K562 (cell line): ENCODE results near the gene SLC34A1. TPM values are rescaled to one million over a fixed set of nuclear protein-coding genes. Genes with fewer than 3 reads are reported as not detected.

ENCODE experiments used
- ATAC-seq: fragments of 200-7000 bp; cut with Tn5 transposase; 3 replicates; pipeline ENCODE4 v1.9.1; 2020; ENCODE audit warnings: moderate library complexity
- BruUV-seq: library from RNA; stranded (reverse); fragments of 400-500 nt; replicated peaks from 2 replicates; lab custom pipeline; 2021; lab: Mats Ljungman, UMichigan
- CTCF ChIA-PET: fragments of 300-600 bp; formaldehyde crosslinking; extraction: SDS; loops from one replicate; lab custom pipeline; 2021; ENCODE audit warnings: low intra/inter-chr PET ratio; lab: Yijun Ruan, JAX
- POLR2A ChIA-PET: fragments of 300-600, 350-650 bp; sonication (Branson Sonifier 250); formaldehyde crosslinking; extraction: SDS; loops from one replicate; lab custom pipeline; 2021; ENCODE audit warnings: antibody characterized with exemption, inconsistent platforms; lab: Yijun Ruan, JAX
- DNase-seq, 4 experiments: peaks; one replicate each; pipeline versions ENCODE4 v3.0.0 to v3.0.0-alpha.2; 2011 to 2018; ENCODE audit warnings: low spot score in 3 of 4, mixed read lengths in 3 of 4; ENCODE audit errors: extremely low read depth in 1 of 4
- FAIRE-seq: peaks from 2 replicates; lab custom pipeline; 2011; peaks lifted over from hg19 to GRCh38; lab: Jason Lieb, UNC
- H2AFZ ChIP-seq: 2 replicates; pipeline ENCODE4 v1.6.0; 2011; ENCODE audit warnings: low read depth, low read length, control low read depth, inconsistent platforms
- H3K27ac ChIP-seq: fragments of 200-600 bp; 3 replicates; pipeline ENCODE4 v1.8.0; 2011; ENCODE audit warnings: low read depth, mild to moderate bottlenecking, control low read depth, inconsistent platforms, low read length, moderate library complexity, mixed read lengths; ENCODE audit errors: extremely low read depth
- H3K27me3 ChIP-seq, 2 experiments: fragments of 300-600 bp in 1 of 2; 2 replicates in 1 of 2; 3 replicates in 1 of 2; pipeline versions ENCODE4 v1.6.0 to v1.8.0; 2011; ENCODE audit warnings: inconsistent platforms in 2 of 2, low read length in 2 of 2, mild to moderate bottlenecking in 1 of 2, mixed read lengths in 1 of 2, moderate library complexity in 1 of 2; ENCODE audit not compliant: control insufficient read depth in 2 of 2, insufficient read depth in 2 of 2
- H3K36me3 ChIP-seq: fragments of 300-600 bp; 3 replicates; pipeline ENCODE4 v1.8.0; 2011; ENCODE audit warnings: mild to moderate bottlenecking, low read length, inconsistent platforms; ENCODE audit not compliant: control insufficient read depth, insufficient read depth
- H3K4me1 ChIP-seq, 2 experiments: fragments of 200-600 bp in 1 of 2; replicated peaks in 1 of 2; 2 replicates in 1 of 2; 3 replicates in 1 of 2; pipeline versions ENCODE4 v1.5.1 to v1.8.0; 2011; ENCODE audit warnings: inconsistent platforms in 2 of 2, low read length in 2 of 2, mild to moderate bottlenecking in 1 of 2, mixed read lengths in 1 of 2, moderate library complexity in 1 of 2; ENCODE audit not compliant: control insufficient read depth in 2 of 2, insufficient read depth in 2 of 2
- H3K4me2 ChIP-seq: 2 replicates; pipeline ENCODE4 v1.6.1; 2011; ENCODE audit warnings: low read length, control low read depth, inconsistent platforms, mixed read lengths; ENCODE audit not compliant: insufficient read depth
- H3K4me3 ChIP-seq: fragments of 200-600 bp; sonication (generic), shearing (Covaris generic); 2 replicates; pipeline ENCODE4 v1.5.1; 2016; ENCODE audit warnings: control low read depth, inconsistent platforms
- H3K79me2 ChIP-seq: fragments of 200-600 bp; 3 replicates; pipeline ENCODE4 v1.8.0; 2011; ENCODE audit warnings: low read length, inconsistent platforms; ENCODE audit not compliant: control insufficient read depth, insufficient read depth
- H3K9ac ChIP-seq, 2 experiments: 2 replicates each; pipeline versions ENCODE4 v1.6.0 to v1.6.1; 2011; ENCODE audit warnings: low read depth in 2 of 2, low read length in 2 of 2, control low read depth in 1 of 2, inconsistent platforms in 1 of 2, mild to moderate bottlenecking in 1 of 2, mixed read lengths in 1 of 2; ENCODE audit not compliant: insufficient read depth in 1 of 2
- H3K9me1 ChIP-seq: one replicate; pipeline ENCODE4 v1.6.0; 2011; ENCODE audit warnings: inconsistent platforms, mild to moderate bottlenecking, low read length, moderate library complexity; ENCODE audit not compliant: control insufficient read depth, insufficient read depth
- H3K9me3 ChIP-seq: replicated peaks from 2 replicates; pipeline ENCODE4 v1.5.1; 2011; ENCODE audit warnings: low read depth, low read length, inconsistent platforms; ENCODE audit not compliant: control insufficient read depth, insufficient read depth
- H4K20me1 ChIP-seq: replicated peaks from 2 replicates; pipeline ENCODE4 v1.6.1; 2011; ENCODE audit warnings: low read length, inconsistent platforms, mixed read lengths; ENCODE audit not compliant: control insufficient read depth, insufficient read depth
- BRD9 ChIP-seq: fragments of 450-650 bp; IDR thresholded peaks from 2 replicates; pipeline ENCODE4 v1.6.1; 2018; ENCODE audit warnings: low read depth; ENCODE audit not compliant: partially characterized antibody
- DEAF1 ChIP-seq: fragments of 450-650 bp; formaldehyde crosslinking; IDR thresholded peaks from 2 replicates; pipeline ENCODE4 v1.4.0; 2020; ENCODE audit warnings: mild to moderate bottlenecking, moderate library complexity
- IFI16 ChIP-seq: fragments of 250-450 bp; sonication (Bioruptor Pico); IDR thresholded peaks from 2 replicates; pipeline ENCODE4 v2.1.2; 2022; ENCODE audit warnings: mild to moderate bottlenecking, inconsistent platforms
- POLR2H ChIP-seq: IDR thresholded peaks from 2 replicates; pipeline ENCODE4 v1.6.1; 2016; ENCODE audit warnings: missing genetic modification characterization, low read depth, mild to moderate bottlenecking, control low read depth, missing compliant biosample characterization, moderate library complexity
- RFX1 ChIP-seq: fragments of 450-650 bp; IDR thresholded peaks from 2 replicates; pipeline ENCODE4 v1.6.1; 2016; ENCODE audit warnings: mild to moderate bottlenecking, moderate library complexity
- SP2 ChIP-seq: IDR thresholded peaks from 2 replicates; pipeline ENCODE4 v1.6.1; 2011; ENCODE audit warnings: mild to moderate bottlenecking, low read depth, low read length, moderate library complexity; ENCODE audit not compliant: poor library complexity, severe bottlenecking; ENCODE audit errors: extremely low read depth
- TAF1 ChIP-seq: IDR thresholded peaks from 2 replicates; pipeline ENCODE4 v1.6.1; 2011; ENCODE audit warnings: mild to moderate bottlenecking, low read length, moderate library complexity; ENCODE audit not compliant: insufficient read depth, control insufficient read depth, severe bottlenecking; ENCODE audit errors: extremely low read depth
- TRIM24 ChIP-seq, 2 experiments: fragments of 450-650 bp; IDR thresholded peaks; 2 replicates each; pipeline ENCODE4 v1.6.1; 2016
- ZBTB33 ChIP-seq: sonication (generic); formaldehyde crosslinking; IDR thresholded peaks from 2 replicates; pipeline ENCODE4 v1.8.1; 2023; ENCODE audit warnings: mild to moderate bottlenecking, missing genetic modification reagents
- ZNF197 ChIP-seq: fragments of 200-800 bp; sonication (Bioruptor generic); IDR thresholded peaks from 2 replicates; pipeline ENCODE4 v1.6.1; 2016; ENCODE audit warnings: low read depth, missing genetic modification characterization, missing compliant biosample characterization
- ZNF449 ChIP-seq: fragments of 250-450 bp; sonication (Bioruptor Pico); IDR thresholded peaks from 2 replicates; pipeline ENCODE4 v1.8.0; 2022; ENCODE audit warnings: moderate library complexity, mild to moderate bottlenecking, inconsistent platforms
- ZNF551 ChIP-seq: fragments of 250-450 bp; sonication (Bioruptor Pico); IDR thresholded peaks from 2 replicates; pipeline ENCODE4 v1.5.0; 2021; ENCODE audit warnings: mild to moderate bottlenecking, moderate library complexity
- WGBS: fragments of 100-300 bp; shearing (Covaris generic); methylation state at CpG from one replicate; pipeline ENCODE4 v1.1.6; 2016; ENCODE audit warnings: low coverage, mixed read lengths; ENCODE audit not compliant: insufficient coverage; ENCODE audit errors: missing lambda C conversion rate; 5-methylcytosine and 5-hydroxymethylcytosine counted together
- in situ Hi-C: fragments of 300-500 bp; cut with MboI; formaldehyde crosslinking; loops from 4 replicates; pipeline ENCODE4 v1.15.0; 2018; ENCODE audit warnings: inconsistent platforms, mixed read lengths
- intact Hi-C: fragments of 100-400 bp; cut with micrococcal nuclease; formaldehyde crosslinking; loops from 2 replicates; pipeline ENCODE4 v1.14.2; 2022
- polyA plus RNA-seq, 8 experiments: library from polyadenylated mRNA; depleted of rRNA in 4 of 8; stranded (reverse) in 5 of 8; unstranded in 3 of 8; fragments of >200 nt; fragmentation: Nextera tagmentation in 2 of 8; fragmentation: Illumina TruSeq in 1 of 8; extraction: Ambion mirVana in 2 of 8; extraction: Trizol in 1 of 8; gene quantifications; 2 replicates each; pipeline versions ENCODE4 v1.2.1 to v1.2.3, GENCODE V29; 2011 to 2014; ENCODE audit warnings: inconsistent platforms in 1 of 8, missing spikeins in 1 of 8
- total RNA-seq, 7 experiments: library from RNA; depleted of rRNA in 6 of 7; stranded (reverse); fragments of >200 nt in 6 of 7; fragmentation: Illumina TruSeq in 2 of 7; extraction: Trizol in 2 of 7; gene quantifications; 2 replicates each; pipeline versions ENCODE4 v1.2.1 to v1.2.3, GENCODE V29; 2011 to 2021; ENCODE audit warnings: low replicate concordance in 1 of 7
- TF ChIP-seq, protein P1 (sequence below): IDR thresholded peaks from 2 replicates; pipeline ENCODE4 v1.6.1; 2012; ENCODE audit warnings: low read depth, low read length, improper control_type of control experiment, borderline replicate concordance

Gene SLC34A1
- total and polyA plus RNA-seq, 9 of the 15 experiments (the other 6 are each of a cell fraction or from before 2014, with no cell fraction given) = not detected

GRCh38 chr5:177402271-177403043, 18.2 kb downstream of the SLC34A1 start:
- Histone ChIP-seq H3K4me1 (peaks cover 10 to 48% of the 10 kb centered on the region in 2 experiments), H3K4me2 (peak overlapping the region; percentile 80; the same call in 1 of the 2 replicates), H2AFZ (no peak overlapping the region)
- TF ChIP-seq, protein P1, sequence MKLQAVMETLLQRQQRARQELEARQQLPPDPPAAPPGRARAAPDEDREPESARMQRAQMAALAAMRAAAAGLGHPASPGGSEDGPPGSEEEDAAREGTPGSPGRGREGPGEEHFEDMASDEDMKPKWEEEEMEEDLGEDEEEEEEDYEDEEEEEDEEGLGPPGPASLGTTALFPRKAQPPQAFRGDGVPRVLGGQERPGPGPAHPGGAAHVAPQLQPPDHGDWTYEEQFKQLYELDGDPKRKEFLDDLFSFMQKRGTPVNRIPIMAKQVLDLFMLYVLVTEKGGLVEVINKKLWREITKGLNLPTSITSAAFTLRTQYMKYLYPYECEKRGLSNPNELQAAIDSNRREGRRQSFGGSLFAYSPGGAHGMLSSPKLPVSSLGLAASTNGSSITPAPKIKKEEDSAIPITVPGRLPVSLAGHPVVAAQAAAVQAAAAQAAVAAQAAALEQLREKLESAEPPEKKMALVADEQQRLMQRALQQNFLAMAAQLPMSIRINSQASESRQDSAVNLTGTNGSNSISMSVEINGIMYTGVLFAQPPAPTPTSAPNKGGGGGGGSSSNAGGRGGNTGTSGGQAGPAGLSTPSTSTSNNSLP = no peak
- no peak for TF ChIP-seq RFX1
- no peak for TF ChIP-seq TAF1
- no peak for TF ChIP-seq POLR2H (tag)
- TF ChIP-seq ZNF197 = no peak
- TF ChIP-seq ZBTB33 (CRISPR knock-in tag) = peak; percentile 64
- no peak for TF ChIP-seq DEAF1 (CRISPR knock-in tag)
- no peak for TF ChIP-seq BRD9
- TF ChIP-seq ZNF449 = no peak
- TF ChIP-seq IFI16 = no peak
- TF ChIP-seq SP2 = no peak
- TF ChIP-seq TRIM24 (IDR thresholded peaks at IDR 0.05) = no peak
- TF ChIP-seq ZNF551 (CRISPR knock-in tag) = no peak

More at GRCh38 chr5:177402271-177403043, 18.2 kb downstream of the SLC34A1 start:
- Histone ChIP-seq H3K27ac (no peak overlapping the region), H3K9me3 (no peaks in the 10 kb centered on the region), H3K36me3 (no peaks in the 10 kb centered on the region), H3K4me3 (no peak overlapping the region), H3K9ac (peak overlapping the region in 1 of 2 experiments; percentile 0; a peak in 1 of 4 replicates), H3K79me2 (peaks cover 4% of the 10 kb centered on the region; the same call in 1 of the 3 replicates), H3K9me1 (no peaks in the 10 kb centered on the region), H3K27me3 (peaks cover 0 to 11% of the 10 kb centered on the region in 2 experiments; a peak in 3 of 5 replicates), H4K20me1 (no peaks in the 10 kb centered on the region)
- ChIA-PET CTCF (interaction anchor here (4.0 kb wide), 1 partner anchor 53 kb away, joined by 107 read pairs; no protein-coding TSS in a partner anchor), POLR2A (interaction anchor here (0.6 to 2.5 kb wide), 10 partner anchors 10 to 89 kb away, joined by 3 to 17 read pairs (median 5); no protein-coding TSS in a partner anchor)
- no peak for DNase-seq
- in situ Hi-C loops (no loop called here), intact Hi-C loops (no loop called here)
- FAIRE-seq = no peak
- no peak for ATAC-seq
- BruUV-seq = TSS peak; percentile 71
- 86% methylated on average over 41 of the region's 49 CpGs for WGBS
